Measurements from ENCODE around the gene NOC2L.

Gene NOC2L

GRCh38 chr1:974293-974640 lies 15.2 kb upstream of the NOC2L start:
- no peak for DNase-seq

DNA sequence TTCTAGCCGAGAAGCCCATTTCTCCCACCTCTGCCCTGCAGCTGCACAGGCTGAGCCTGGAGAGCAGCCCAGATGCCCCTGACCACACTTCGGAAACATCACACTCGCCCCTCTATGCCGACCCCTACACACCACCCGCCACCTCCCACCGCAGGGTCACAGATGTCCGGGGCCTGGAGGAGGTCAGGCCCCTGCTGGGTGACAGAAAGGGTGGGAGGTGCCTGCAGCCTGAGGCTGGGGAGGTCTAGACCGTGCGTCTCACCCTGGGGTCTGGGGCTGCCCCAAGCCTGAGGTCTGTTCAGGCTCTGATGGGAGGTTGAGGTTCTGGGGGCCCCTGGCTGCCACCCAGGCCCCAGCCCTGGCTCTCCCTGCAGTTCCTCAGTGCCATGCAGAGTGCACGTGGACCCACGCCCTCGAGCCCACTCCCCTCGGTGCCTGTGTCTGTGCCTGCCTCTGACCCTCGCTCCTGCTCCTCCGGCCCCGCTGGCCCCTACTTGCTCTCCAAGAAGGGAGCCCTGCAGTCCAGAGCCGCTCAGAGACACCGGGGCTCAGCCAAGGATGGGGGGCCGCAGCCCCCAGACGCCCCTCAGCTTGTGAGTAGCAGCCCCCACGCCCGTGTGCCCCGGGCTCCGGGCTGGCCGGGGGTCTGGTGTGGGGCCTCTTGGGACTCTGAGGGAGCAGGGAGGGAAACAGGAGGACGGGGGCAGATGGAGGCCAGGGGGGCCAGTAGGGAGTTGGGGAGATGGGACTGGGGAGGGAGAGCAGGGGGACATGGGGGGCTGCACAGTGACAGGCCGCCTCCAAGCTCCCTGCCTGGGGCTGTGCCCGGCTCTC lies 14.6 kb upstream of the NOC2L start:
- DNase-seq, result no peak

DNA sequence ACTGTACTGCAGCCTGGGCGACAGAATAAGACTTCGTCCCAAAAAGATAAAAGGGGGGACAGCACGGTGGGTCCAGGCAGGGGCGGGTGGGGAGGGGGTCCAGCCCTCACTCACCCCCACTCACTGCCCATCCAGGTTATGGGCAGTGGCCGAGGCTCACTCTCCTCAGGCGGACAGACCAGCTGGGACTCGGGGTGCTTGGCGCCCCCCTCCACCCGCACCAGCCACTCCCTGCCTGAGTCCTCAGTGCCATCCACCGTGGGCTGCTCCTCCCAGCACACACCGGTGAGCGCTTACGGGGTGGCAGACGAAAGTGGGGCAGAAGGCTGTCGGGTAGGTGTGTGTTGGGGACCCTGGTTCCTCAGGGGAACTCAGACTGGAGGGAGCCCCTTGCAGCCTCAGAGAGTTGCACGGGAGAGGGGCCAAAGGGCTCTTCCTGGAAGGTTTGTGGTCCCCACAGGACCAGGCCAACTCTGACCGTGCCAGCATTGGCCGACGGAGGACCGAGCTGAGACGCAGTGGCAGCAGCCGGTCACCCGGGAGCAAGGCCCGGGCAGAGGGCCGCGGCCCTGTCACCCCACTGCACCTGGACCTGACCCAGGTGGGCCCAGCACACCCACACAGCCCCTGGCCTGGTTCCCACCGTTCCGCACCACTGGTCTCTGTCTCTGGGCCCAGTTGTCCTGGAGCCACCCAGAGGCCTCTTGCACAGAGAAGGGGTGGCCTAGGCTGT lies 13.8 kb upstream of the NOC2L start:
- DNase-seq, result no peak

DNA sequence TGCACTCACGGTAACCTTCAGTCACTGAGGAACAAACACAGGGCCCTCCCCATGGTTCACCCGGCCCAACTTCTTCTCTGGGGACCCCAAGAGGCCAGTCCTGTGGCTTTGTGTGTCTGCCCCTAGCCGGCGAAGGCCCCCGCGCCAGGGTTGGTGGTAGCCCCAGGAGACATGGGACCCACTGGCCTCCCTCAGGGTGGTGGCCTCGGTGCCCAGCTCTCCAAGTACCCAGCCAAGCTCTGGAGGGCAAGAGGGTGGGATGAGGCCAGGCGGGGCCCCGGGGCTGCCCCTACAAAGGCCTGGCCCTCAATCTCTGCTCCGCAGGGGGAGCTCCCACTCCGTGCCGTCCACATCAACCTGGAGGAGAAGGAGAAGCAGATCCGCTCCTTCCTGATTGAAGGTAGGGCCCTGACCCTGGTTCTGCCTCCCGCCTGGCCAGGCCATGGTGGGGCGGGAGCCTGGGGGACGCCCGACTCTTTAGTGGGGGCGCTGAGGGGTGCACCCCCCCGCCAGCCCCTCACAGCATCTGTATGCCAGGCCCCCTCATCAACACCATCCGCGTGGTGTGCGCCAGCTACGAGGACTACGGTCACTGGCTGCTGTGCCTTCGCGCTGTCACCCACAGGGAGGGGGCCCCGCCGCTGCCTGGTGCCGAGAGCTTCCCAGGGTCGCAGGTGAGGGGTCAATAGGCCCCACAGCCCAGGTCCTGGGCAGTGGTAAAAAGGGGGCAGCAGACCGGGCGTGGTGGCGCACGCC lies 12.9 kb upstream of the NOC2L start:
- DNase-seq, result no peak

GRCh38 chr1:970973-971730 lies 12.1 kb upstream of the NOC2L start:
- DNase-seq, result no peak

DNA sequence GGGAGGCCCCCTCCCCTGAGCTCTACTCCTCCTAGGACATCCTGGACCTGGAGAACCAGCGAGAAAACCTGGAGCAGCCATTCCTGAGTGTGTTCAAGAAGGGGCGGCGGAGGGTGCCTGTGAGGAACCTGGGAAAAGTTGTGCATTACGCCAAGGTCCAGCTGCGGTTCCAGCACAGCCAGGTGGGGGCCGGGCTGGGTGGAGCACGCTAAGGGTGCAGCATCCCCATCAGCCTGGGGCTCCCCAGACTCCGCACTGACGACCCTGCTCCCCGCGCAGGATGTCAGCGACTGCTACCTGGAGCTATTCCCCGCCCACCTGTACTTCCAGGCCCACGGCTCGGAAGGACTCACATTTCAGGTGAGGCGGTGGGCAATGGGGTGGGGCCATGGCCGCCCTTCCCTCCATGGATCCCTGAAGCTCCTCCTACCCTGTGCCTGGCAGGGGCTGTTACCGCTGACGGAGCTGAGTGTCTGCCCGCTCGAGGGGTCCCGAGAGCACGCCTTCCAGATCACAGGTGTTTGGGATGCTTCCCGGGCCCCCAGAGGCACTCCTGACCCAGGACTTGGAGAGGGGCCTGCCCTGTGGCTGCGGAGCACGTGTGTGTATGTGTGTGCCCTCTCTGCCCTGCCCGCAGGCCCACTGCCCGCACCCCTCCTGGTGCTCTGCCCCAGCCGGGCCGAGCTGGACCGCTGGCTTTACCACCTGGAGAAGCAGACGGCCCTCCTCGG lies 11.4 kb upstream of the NOC2L start:
- DNase-seq, result no peak

- no peak for DNase-seq
Measured at GRCh38 chr1:969260-969855, 10.3 kb upstream of the NOC2L start.

DNA sequence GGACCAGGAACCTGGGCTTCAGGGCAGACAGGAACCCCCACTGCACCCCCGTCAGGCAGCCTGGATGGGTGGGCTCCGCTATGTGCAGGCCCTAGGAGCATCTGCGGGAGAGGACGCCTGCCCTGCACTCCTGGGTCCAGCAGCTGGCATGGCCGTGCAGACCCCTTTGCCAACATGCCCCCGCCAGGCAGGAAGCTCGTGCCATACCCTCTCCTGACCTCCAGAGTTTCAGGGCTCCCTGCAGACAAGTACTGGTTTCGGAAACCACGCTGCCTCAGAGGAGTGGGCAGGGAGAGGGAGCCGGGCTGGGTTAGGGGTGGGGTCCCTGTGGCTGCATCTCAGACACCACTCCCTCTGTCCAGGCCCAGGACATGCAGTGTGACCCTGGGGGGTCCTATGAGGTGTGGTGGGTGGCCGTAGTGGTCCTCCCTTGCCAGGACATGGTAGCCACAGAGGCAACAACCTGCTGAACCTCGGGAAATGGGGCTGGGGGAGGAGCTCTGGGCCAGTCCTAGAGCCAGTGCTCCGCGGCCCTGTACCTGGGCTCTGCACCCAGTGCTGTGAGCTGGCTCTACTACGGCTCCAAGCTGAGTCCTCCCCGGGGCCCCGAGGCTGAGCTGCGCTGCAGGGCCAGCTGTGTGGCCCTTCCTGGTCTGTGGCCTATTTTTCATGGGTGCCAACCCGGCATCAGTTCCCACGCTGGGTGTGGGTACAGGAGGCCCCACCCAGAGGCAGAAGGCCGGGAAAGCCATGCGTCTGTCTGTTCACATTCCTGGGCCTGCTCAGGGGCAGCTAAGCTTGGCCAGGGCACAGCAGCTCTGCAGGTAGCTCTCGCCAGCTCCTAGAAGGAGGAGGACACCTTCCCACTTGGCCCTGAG lies 8.6 kb upstream of the NOC2L start:
- DNase-seq, result no peak

DNA sequence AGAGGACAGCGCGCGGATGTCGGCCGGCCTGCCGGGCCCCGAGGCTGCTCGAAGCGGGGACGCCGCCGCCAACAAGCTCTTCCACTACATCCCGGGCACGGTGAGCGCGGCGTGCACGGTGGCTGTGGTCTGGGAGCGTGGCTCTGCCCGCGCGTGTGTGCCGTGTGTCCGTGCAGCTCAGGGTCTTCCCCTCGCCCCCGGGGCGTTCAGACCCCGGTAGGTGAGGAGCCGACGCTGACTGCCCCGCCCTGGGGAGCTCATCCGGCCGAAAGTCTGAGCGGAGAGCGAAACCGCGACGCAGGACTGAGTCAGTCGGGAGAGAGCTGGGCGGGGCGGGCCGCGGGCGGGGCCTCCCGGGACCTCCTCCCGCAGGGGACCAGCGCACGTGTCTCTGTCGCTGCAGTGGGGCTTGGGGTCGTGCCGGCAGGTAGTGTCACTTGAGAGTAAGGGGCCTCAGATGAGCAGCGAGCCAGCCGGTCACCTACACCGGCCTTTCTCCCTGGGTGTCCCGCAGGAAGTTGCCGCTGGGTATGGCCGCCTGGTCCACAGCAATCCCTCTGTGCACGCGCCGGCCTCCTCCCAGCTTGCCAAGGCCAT lies 7.7 kb upstream of the NOC2L start:
- peak; percentile 25 to 53 for DNase-seq

DNA sequence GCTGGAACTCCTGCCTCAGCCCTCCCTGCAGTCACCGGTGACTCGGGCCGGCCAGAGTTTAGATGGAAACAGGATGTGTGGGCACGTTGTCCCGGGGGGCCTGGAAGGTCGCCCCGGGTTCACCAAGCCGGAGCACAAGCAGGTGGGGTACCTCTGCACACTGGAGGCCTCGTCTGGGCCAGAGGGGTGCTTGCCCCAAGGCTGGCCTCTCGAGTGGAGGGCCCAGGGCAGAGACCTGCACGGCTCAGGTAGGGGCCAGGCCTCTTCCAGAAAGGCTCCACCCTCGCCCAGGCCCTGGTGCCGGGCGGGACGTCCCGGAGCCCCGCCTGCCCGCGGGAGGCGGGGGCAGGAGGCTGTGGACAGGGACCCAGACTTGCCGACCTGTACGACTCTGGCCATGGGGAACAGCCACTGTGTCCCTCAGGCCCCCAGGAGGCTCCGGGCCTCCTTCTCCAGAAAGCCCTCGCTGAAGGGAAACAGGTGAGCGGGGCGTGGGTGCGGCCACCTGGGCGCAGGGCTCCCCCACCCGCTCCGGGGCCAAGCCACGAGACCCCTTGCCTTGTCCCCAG lies 7.2 kb upstream of the NOC2L start, which contains the start of gene PLEKHN1:
Gene PLEKHN1 (plus strand): TSS at position 348 of the 569 bp plus-strand sequence. CDS start 50 bp downstream, at position 398.
- DNase-seq, result peak in 1 of 2 donors; percentile 24

GRCh38 chr1:965526-966134 lies 6.6 kb upstream of the NOC2L start:
- DNase-seq, result no peak

DNA sequence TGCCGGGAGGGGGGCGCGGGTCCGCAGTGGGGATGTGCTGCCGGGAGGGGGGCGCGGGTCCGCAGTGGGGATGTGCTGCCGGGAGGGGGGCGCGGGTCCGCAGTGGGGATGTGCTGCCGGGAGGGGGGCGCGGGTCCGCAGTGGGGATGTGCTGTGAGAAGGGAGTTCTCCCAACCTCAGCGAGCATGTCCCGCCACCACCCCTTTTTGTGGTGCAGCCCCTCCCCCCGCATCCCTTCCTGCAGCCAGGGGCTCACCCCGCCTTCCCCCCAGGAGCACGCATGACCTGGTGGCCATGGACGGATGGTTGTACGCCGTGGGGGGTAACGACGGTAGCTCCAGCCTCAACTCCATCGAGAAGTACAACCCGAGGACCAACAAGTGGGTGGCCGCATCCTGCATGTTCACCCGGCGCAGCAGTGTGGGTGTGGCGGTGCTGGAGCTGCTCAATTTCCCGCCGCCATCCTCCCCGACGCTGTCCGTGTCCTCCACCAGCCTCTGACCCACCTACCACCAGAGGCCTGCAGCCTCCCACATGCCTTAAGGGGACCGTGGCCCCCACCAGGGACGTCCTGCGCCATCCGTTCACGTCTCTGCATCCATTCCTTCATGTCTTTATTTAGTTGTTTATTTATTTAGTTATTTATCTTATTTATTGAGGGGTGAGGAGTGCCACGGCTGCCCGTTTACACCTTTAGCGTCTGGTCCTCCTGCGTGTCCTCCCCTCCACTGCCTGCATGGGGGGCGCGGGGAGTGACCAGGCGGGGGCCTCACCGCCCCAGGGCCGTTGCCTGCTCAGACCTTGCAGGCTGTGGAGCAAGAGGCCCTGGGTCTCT lies 5.9 kb upstream of the NOC2L start:
- no peak for DNase-seq

DNA sequence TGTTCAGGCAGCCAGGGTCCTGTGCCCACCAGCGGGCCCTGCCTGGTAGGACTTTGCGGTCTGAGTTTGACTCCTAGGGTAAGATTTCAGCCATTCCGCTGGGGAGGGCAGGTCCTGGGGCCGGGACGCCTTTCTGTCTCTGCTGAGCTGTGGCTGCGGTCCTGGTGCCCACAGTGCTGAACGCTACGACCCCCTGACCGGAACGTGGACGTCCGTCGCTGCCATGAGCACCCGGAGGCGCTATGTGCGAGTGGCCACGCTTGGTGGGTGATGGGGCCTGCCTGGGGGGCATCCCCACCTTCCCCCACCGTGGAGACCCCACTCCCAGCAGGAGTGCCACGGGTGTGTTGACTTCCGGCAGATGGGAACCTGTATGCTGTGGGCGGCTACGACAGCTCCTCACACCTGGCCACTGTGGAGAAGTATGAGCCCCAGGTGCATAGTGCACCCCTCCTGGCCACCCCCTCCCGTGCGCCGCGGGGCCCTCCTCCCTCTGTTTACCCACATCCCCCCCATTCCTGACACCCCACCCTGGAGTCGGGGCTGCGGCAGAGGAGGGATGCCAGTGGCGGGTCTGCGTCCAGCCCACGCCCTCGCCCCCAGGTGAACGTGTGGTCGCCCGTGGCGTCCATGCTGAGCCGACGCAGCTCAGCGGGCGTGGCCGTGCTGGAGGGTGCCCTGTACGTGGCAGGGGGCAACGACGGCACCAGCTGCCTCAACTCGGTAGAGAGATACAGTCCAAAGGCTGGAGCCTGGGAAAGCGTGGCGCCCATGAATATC lies 4.9 kb upstream of the NOC2L start:
- DNase-seq, result no peak

DNA sequence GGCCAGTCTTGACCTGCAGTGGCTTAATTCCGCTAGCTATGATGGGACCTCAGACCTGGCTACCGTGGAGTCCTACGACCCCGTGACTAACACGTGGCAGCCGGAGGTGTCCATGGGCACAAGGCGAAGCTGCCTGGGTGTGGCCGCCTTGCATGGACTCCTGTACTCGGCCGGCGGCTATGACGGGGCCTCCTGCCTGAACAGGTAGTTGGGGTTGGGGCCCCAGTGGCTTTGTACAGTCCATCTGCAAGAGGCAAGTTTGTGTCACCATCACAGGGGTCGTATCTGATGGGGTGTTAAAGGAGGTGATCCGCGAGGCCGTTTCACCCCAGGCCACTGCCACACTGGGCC lies 4.2 kb upstream of the NOC2L start:
- no peak for DNase-seq

DNA sequence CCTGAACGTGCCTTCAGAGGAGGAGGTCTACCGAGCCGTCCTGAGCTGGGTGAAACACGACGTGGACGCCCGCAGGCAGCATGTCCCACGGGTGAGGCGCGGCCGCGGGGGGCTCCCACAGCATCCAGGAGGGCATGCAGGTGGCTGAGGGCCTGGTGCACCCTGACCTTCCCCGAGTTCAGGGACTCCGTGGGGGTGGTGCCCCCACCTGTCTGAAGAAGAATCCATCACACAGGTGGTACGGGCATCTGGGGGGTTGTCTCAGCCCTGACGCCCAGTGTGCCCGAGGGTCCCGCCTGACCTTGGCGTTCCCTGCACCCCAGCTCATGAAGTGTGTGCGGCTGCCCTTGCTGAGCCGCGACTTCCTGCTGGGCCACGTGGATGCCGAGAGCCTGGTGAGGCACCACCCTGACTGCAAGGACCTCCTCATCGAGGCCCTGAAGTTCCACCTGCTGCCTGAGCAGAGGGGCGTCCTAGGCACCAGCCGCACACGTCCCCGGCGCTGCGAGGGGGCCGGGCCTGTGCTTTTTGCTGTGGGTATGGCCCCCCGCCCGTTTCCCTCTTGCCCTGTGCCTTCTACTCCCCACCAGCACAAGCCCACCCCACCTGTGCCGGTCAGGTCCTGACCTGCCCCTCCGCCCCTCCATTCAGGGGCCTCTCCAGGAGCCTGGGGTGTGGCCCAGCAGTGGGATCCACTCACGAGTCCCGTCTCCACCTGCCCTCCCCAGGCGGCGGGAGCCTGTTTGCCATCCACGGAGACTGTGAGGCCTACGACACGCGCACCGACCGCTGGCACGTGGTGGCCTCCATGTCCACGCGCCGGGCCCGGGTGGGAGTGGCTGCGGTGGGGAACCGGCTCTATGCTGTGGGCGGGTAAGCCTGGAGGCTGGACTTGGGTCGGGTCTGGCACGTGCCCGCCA lies 3.6 kb upstream of the NOC2L start:
- DNase-seq, result no peak

DNA sequence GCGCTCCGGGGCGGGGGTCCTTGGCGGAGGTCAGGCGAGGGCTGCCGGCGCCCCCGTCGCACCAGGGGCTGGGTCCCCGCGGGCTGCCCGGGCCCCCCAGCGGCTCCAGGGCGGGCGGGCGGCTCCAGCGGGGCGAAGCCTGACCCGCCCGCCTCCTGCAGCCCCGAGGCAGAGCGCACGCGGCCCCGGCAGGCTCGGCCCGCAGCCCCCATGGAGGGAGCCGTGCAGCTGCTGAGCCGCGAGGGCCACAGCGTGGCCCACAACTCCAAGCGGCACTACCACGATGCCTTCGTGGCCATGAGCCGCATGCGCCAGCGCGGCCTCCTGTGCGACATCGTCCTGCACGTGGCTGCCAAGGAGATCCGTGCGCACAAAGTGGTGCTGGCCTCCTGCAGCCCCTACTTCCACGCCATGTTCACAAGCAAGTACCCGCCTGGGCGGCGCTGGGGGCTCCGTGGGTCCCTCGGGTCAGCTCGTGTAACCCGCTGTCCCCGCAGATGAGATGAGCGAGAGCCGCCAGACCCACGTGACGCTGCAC lies 2.1 kb upstream of the NOC2L start:
- no peak for DNase-seq

Measured in inflammatory macrophage (primary cell).